ENCODE results near the gene C11orf21.

DNA sequence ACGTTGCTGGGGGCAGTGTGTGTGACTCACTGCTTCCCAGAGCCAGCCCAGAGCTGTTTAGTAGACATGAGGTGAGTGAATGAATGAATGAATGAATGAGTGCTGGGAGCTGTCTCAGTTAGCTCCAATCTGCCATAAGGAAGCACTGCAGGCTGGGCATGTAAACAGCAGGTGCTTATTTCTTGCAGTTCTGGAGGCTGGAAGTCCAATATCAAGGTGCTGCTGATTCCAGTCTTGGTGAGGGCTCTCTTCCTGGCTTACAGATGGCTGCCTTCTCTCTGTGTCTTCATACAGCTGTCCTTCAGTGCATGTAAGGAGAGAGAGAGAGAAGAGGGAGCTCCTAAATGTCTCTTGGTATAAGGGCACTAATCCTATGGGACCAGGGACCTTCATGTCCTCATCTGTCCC, 4.1 kb downstream of the C11orf21 start:
- TF ChIP-seq EHMT2 (IDR thresholded peaks at IDR 0.05) (no peak), RFX5 (IDR thresholded peaks at IDR 0.05; ENCODE audit: low read depth, low read length) (no peak)
- TF ChIP-seq, protein P1, sequence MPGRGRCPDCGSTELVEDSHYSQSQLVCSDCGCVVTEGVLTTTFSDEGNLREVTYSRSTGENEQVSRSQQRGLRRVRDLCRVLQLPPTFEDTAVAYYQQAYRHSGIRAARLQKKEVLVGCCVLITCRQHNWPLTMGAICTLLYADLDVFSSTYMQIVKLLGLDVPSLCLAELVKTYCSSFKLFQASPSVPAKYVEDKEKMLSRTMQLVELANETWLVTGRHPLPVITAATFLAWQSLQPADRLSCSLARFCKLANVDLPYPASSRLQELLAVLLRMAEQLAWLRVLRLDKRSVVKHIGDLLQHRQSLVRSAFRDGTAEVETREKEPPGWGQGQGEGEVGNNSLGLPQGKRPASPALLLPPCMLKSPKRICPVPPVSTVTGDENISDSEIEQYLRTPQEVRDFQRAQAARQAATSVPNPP (IDR thresholded peaks at IDR 0.05; ENCODE audit: borderline replicate concordance, insufficient read depth, insufficient read length), result no peak

All from K562 (cell line).